ENCODE results near the gene SLAMF1.

GRCh38 chr1:160672789-160673695, 26.2 kb upstream of the SLAMF1 start:
- TF ChIP-seq, protein P1, sequence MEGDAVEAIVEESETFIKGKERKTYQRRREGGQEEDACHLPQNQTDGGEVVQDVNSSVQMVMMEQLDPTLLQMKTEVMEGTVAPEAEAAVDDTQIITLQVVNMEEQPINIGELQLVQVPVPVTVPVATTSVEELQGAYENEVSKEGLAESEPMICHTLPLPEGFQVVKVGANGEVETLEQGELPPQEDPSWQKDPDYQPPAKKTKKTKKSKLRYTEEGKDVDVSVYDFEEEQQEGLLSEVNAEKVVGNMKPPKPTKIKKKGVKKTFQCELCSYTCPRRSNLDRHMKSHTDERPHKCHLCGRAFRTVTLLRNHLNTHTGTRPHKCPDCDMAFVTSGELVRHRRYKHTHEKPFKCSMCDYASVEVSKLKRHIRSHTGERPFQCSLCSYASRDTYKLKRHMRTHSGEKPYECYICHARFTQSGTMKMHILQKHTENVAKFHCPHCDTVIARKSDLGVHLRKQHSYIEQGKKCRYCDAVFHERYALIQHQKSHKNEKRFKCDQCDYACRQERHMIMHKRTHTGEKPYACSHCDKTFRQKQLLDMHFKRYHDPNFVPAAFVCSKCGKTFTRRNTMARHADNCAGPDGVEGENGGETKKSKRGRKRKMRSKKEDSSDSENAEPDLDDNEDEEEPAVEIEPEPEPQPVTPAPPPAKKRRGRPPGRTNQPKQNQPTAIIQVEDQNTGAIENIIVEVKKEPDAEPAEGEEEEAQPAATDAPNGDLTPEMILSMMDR (IDR thresholded peaks at IDR 0.05; ENCODE audit: insufficient read depth, low read length, poor library complexity, severe bottlenecking): no peak
- no peak for TF ChIP-seq EZH2phosphoT487 (conservative IDR thresholded peaks at IDR 0.05; ENCODE audit: low read length)
